HK-2 (cell line): ENCODE results near the gene PFN3.

Source experiments
- DNase-seq: peaks from one replicate; pipeline ENCODE4 v3.0.0-alpha.2; 2018; ENCODE audit not compliant: unreplicated experiment

Gene PFN3

DNA sequence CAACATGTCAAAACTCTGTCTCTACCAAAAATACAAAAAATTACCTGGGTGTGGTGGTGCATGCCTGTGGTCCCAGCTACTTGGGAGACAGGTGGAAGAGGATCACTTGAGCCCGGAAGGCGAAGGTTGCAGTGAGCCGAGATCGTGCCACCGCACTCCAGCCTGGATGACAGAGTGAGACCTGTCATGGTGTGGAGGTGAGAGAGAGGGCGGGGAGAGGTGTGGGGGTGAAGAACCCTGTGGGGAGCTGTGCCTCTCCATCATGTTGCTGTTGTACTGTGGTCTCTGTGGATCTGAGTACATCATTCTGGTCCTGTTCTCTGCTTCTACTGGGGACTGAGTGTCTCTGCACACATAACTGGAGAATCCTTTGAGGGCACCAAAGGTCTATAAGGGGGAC, 27.6 kb downstream of the PFN3 start:
- no peak for DNase-seq

- DNase-seq = no peak
Observed at GRCh38 chr5:177372034-177372896, 28.2 kb downstream of the PFN3 start.

DNA sequence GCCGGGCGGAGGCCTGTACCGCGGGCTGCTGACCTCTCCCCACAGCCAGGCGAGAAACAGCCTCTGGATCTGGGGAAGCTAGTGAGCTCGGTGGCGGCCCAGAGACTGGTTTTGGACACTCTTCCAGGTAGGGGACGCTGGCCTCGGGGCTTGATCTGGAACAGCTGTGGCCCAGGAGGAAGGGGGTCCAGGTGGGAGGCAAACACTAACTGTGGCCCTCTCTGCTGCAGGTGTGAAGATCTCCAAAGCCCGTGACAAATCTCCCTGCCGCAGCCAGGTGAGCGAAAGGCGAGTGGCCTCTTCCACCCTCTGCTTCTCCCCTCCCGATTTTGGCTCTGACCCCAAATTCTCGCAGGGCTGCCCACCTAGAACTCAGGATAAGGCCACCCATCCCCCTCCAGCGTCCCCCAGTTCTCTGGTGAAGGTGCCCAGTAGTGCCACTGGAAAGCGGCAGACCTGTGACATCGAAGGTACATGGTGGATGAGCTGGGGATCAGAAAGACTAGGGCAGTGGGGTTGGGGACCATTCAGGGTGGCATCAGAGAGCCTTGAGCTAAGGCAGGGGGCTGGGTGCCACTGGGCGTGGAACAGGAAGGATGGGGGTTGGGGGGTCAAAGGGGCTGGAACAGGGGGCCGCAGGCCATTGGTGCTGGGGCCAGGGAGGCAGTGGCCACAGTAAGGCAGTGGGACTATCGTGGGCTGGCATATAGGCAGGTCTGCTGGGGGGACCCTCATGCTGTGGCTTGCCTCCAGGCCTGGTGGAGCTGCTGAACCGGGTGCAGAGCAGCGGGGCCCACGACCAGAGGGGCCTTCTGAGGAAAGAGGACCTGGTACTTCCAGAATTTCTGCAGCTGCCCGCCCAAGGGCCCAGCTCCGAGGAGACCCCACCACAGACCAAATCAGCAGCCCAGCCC, 29.1 kb downstream of the PFN3 start:
- DNase-seq = no peak

DNA sequence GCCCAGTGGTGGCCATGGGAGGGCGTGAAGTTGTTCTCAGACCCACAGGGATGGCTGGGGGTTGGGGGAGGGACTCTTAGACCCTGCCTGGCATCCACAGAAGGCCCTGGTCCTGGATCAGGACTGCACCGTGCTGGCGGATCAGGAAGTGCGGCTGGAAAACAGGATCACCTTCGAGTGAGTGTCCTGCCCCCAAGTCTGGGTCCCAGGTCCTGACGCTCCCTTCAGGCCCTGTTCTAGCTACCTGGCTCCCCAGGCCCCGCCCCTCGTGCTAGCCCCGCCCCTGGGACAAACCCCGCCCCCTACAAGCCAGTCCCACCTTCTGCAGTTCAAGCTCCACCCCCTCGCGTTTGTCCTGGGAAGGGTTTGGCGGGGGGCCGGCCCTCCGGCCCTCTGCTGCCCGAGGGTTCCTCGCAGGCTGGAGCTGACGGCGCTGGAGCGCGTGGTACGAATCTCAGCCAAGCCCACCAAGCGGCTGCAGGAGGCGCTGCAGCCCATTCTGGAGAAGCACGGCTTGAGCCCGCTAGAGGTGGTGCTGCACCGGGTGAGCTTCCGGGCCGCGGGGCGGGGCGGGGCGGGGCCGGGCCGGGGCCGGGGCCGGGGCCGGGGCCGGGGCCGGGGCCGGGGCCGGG, 29.9 kb downstream of the PFN3 start:
- peak; percentile 91 for DNase-seq

GRCh38 chr5:177369645-177370440, 30.6 kb downstream of the PFN3 start:
- no peak for DNase-seq

GRCh38 chr5:177368869-177369644, 31.4 kb downstream of the PFN3 start:
- no peak for DNase-seq

DNA sequence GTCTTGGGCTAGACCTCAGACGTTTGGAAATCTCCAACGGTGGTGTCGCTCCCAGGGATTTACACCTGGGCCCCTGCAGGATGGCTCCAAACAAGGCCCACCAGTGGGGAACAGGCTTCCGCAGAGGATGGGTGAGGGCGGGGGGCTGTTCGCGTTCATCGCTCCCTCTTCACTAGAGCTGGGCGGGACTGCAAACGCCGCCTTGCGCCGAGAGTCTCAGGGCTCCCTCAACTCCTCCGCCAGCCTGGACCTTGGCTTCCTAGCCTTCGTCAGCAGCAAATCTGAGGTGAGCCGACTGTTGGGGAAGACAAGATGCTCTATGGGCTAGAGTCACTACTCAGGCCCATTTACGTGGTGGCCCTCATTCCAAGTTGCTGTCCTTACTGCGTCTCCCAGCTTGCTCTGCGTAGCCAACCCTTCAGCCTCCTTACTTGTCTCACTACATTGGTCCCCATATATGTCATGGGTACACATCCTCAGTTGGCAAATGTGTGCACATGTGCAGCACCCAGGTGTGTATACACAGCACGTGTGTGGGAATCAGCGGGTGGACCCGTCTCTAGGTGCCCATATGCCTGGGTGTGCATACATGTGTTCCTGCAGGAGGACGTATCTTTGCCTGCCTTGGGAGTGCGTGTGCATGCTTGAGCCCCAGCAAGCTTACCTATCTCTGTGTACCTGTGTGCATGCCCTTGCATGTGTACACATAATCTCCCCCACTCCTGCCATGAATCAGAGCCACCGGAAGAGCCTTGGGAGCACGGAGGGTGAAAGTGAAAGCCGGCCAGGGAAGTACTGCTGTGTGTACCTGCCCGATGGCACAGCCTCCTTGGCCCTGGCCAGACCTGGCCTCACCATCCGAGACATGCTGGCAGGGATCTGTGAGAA, 32.2 kb downstream of the PFN3 start:
- DNase-seq = no peak

DNA sequence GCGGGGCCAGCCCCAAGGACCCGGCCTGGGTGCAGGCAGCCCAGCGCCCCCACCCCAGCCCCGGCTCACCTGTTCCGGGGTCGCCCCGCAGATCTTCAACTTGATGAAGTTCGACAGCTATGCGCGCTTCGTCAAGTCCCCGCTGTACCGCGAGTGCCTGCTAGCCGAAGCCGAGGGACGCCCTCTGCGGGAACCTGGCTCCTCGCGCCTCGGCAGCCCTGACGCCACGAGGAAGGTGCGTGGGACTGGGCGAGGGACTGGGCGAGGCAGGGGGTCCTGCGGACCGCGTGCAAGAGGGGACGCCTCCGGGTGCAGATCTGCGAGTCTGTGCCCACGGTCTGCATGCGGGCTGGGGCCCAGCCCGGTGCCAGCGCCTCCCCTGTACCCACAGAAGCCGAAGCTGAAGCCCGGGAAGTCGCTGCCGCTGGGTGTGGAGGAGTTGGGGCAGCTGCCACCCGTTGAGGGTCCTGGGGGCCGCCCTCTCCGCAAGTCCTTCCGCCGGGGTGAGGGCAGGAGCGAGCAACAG, 33.1 kb downstream of the PFN3 start:
- no peak for DNase-seq

DNA sequence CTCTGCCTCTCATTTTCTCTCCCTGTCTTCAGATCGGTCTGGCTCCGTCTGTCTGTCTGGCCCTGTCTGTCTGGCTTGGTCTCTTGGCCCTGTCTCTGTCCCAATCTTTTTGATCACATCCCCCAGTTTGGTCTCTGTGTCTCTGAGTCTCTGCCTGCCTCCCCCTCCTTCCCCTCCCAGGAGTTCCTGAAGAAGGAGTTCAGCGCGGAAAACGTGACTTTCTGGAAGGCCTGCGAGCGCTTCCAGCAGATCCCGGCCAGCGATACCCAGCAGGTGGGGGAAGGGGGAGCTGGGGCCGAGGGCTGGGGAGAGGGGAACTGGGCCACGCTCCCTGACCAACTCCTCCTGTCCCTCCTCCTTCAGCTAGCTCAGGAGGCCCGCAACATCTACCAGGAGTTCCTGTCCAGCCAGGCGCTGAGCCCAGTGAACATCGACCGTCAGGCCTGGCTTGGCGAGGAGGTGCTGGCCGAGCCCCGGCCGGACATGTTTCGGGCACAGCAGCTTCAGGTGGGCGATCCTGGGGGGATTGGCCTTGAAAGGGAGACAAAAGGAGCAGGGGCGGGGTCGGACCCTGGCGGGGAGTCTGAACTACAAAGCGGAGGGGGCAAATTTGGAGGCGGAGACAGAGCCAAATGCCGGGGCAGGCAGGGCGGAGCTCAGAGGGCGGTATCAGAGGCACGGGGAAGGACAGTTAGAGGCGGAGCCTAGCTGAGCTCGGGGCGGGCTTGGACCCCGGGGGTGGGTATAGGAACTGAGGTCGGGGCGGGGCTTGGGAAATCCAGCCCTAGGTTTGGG, 33.7 kb downstream of the PFN3 start:
- DNase-seq = peak; percentile 87

GRCh38 chr5:177365845-177366527, 34.5 kb downstream of the PFN3 start:
- DNase-seq = no peak

GRCh38 chr5:177364159-177364962, 36.1 kb downstream of the PFN3 start:
- no peak for DNase-seq

DNA sequence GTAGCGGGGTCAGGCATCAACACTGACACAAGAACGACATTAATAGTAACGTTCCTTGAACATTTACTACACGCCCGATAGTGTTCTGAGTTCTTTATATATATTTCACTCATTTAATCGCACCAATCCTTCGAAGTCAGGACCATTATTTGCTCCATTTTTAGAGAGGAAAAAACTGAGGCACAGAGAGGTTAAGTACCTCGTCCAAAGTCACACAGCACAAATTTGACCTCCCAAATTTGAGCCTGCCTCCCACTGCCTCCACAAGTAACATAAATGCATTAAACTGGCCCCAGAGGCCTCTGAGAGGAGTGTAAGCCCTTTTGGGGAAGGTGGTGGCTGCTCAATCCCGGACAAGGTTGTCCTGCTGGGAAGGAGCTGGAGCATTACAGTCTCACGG, 36.9 kb downstream of the PFN3 start:
- DNase-seq = no peak

- DNase-seq = peak; percentile 54
Observed at GRCh38 chr5:177362610-177363507, 37.6 kb downstream of the PFN3 start.

- no peak for DNase-seq
Observed at GRCh38 chr5:177362292-177362609, 38.2 kb downstream of the PFN3 start.

DNA sequence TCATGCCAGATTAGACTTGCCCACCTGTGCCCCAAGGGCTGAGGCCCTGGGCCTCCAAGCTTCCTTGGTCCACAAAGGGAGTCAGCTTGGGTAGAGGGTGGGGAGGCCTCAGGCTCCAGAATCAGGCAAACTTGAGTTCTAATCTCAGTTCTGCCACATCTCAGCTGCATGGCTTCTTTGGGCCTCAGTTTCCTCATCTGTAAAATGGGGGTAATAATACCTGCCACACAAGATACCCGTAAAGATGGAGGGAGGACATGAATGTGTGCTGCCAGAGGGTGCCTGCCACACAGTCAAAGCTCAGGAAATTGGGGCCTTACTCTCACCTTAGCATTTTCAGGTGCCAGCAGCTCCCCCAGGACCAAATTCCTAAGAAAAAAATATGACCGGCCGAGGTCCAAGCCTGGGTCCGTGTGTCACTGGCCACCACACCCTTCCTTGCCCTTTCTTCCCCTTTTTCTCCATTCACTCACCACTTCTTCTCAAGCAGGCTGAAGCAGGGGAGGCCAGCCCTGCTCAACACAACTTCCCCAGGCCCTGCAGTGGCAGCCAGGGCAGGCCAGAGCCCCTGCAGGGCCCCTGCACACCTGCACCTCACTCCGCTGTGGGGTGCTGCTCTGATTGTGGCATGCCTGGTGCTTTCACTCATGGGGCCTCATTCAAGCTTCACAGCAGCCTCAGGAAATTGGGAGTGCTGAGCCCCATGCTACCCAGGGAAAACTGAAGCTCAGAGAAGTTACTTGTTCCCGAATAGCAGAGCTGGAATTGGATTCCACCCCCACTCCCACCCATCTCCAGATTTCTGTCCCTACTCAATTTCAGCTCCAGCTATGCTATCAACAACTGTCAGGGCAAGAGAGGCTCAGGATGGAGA, 38.8 kb downstream of the PFN3 start:
- DNase-seq = no peak
